HepG2 (cell line): ENCODE data around the gene OMA1. TPM values are rescaled to one million over a fixed set of nuclear protein-coding genes. Genes with fewer than 3 reads are reported as not detected.

ENCODE experiments used
- ELF3 ChIP-seq: IDR thresholded peaks from 2 replicates; pipeline ENCODE4 v1.6.1; 2016; ENCODE audit warnings: missing genetic modification reagents, missing compliant biosample characterization
- ELF4 ChIP-seq: sonication (generic); formaldehyde crosslinking; IDR thresholded peaks from 2 replicates; pipeline ENCODE4 v1.5.0; 2020; ENCODE audit warnings: missing genetic modification reagents, mild to moderate bottlenecking, moderate library complexity, borderline replicate concordance
- FOSL1 ChIP-seq: sonication (generic); formaldehyde crosslinking; IDR thresholded peaks from 2 replicates; pipeline ENCODE4 v1.9.0; 2021; ENCODE audit warnings: missing genetic modification reagents, borderline replicate concordance
- KDM5B ChIP-seq: sonication (generic); formaldehyde crosslinking; IDR thresholded peaks from 2 replicates; pipeline ENCODE4 v1.4.0; 2020; ENCODE audit warnings: missing genetic modification reagents, mild to moderate bottlenecking, borderline replicate concordance
- MTF2 ChIP-seq: sonication (generic); formaldehyde crosslinking; IDR thresholded peaks from 2 replicates; pipeline ENCODE4 v1.5.0; 2020; ENCODE audit warnings: missing genetic modification reagents, borderline replicate concordance
- SIN3B ChIP-seq: fragments of 150-350 bp; IDR thresholded peaks from 2 replicates; pipeline ENCODE4 v1.6.1; 2014; ENCODE audit warnings: low read length
- SMARCC2 ChIP-seq: fragments of 450-650 bp; IDR thresholded peaks from 2 replicates; pipeline ENCODE4 v1.6.1; 2017; ENCODE audit warnings: antibody characterized with exemption, mild to moderate bottlenecking
- TAF1 ChIP-seq: sonication (generic); formaldehyde crosslinking; IDR thresholded peaks from 2 replicates; pipeline ENCODE4 v1.4.0; 2020; ENCODE audit warnings: missing genetic modification reagents
- ZNF136 ChIP-seq: sonication (generic); formaldehyde crosslinking; IDR thresholded peaks from 2 replicates; pipeline ENCODE4 v1.8.1; 2022; ENCODE audit warnings: low read depth, mild to moderate bottlenecking, moderate library complexity, missing genetic modification reagents
- ZNF367 ChIP-seq: sonication (generic); formaldehyde crosslinking; IDR thresholded peaks from 2 replicates; pipeline ENCODE4 v1.4.0; 2020; ENCODE audit warnings: missing genetic modification reagents, borderline replicate concordance
- ZNF430 ChIP-seq: sonication (generic); formaldehyde crosslinking; IDR thresholded peaks from 2 replicates; pipeline ENCODE4 v1.9.0; 2021; ENCODE audit warnings: mild to moderate bottlenecking, missing genetic modification reagents
- ZNF788 ChIP-seq: sonication (generic); formaldehyde crosslinking; IDR thresholded peaks from 2 replicates; pipeline ENCODE4 v1.5.0; 2020; ENCODE audit warnings: mild to moderate bottlenecking, missing genetic modification reagents, borderline replicate concordance
- polyA plus RNA-seq, 8 experiments: library from polyadenylated mRNA; depleted of rRNA in 3 of 8; stranded (reverse) in 7 of 8; unstranded in 1 of 8; fragments of >200 nt; fragmentation: Illumina TruSeq in 4 of 8; extraction: Trizol in 4 of 8; gene quantifications; 2 replicates each; pipeline versions ENCODE4 v1.2.1 to v1.2.3, GENCODE V29; 2011 to 2016; ENCODE audit warnings: low read depth in 4 of 8, missing spikeins in 1 of 8, mixed read lengths in 1 of 8; ENCODE audit not compliant: insufficient read depth in 1 of 8
- total RNA-seq, 5 experiments: library from RNA; depleted of rRNA; stranded (reverse); fragments of >200 nt; fragmentation: Illumina TruSeq; extraction: Trizol; gene quantifications; 2 replicates each; pipeline ENCODE4 v1.2.3, GENCODE V29; 2016; ENCODE audit warnings: low read depth in 1 of 5
- TF ChIP-seq, protein P1 (sequence below): sonication (generic); formaldehyde crosslinking; IDR thresholded peaks from 2 replicates; pipeline ENCODE4 v1.4.0; 2020; ENCODE audit warnings: missing genetic modification reagents, mild to moderate bottlenecking, borderline replicate concordance
- TF ChIP-seq, protein P2 (sequence below): IDR thresholded peaks from 2 replicates; pipeline ENCODE4 v1.6.1; 2016; ENCODE audit warnings: missing genetic modification reagents, missing compliant biosample characterization
- TF ChIP-seq, protein P3 (sequence below): sonication (generic); formaldehyde crosslinking; IDR thresholded peaks from 2 replicates; pipeline ENCODE4 v1.5.0; 2020; ENCODE audit warnings: missing genetic modification reagents
- TF ChIP-seq, protein P4 (sequence below): sonication (generic); formaldehyde crosslinking; IDR thresholded peaks from 2 replicates; pipeline ENCODE4 v1.5.1; 2020; ENCODE audit warnings: missing genetic modification reagents, mild to moderate bottlenecking, borderline replicate concordance
- TF ChIP-seq, protein P5 (sequence below): sonication (generic); formaldehyde crosslinking; IDR thresholded peaks from 2 replicates; pipeline ENCODE4 v1.5.1; 2020; ENCODE audit warnings: mild to moderate bottlenecking, moderate library complexity, missing genetic modification reagents
- TF ChIP-seq, protein P6 (sequence below): IDR thresholded peaks from 2 replicates; pipeline ENCODE4 v1.6.1; 2018; ENCODE audit warnings: missing genetic modification reagents
- TF ChIP-seq, protein P7 (sequence below): sonication (generic); formaldehyde crosslinking; IDR thresholded peaks from 2 replicates; pipeline ENCODE4 v1.5.0; 2020; ENCODE audit warnings: missing genetic modification reagents

OMA1 gene
- total and polyA plus RNA-seq, 2 of the 13 experiments (the other 11 are each of a cell fraction or from before 2014, with no cell fraction given) = 7.0 to 26.9 TPM

DNA sequence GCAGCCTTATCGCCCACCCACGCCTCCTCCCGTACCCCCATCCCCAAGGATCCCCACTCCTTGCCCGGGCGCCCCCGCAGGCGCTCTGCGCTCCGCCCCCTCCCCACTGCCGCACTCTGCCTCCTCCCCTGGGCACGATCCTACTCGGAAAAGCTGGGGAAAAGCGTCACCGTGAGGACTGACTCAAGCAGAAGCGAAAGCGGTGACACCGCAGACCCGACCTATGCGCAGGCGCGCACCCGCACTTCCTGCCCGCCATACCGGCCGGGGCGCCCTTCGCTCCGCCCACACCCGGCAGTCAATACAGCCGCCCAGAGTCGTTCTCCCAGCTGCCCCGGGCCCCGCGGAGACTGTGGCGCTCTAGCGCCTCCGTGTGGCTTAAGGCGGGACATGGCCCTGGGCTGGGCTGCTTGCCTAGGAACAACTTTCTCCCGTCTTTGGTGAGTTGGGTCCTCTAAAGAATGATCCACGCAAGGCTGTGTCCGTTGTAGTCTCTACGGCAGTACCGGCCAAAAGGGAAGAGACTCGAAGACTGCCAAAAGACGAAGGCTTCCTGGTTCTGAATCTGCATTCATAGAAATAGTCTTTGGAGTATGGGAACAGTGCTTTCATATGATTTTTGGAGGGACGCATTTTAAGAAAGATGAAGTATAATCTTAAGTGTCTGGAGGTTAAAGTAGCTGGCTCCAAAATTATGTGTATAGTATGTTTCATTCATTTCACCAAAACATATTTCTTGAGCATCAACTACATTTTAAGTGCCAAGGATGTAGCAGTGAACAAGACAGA is at the start of gene OMA1 (continued):
- TF ChIP-seq ZNF788 (peak; percentile 52; the same call in 1 of the 2 replicates), SIN3B (no peak; the same call in 1 of the 2 replicates), SMARCC2 (no peak), ZNF136 (CRISPR knock-in tag) (no peak), TAF1 (peak; percentile 65; the same call in 1 of the 2 replicates), FOSL1 (CRISPR knock-in tag) (0 out of 2 replicates have a peak, but pooled peaks have one; percentile 15), ELF4 (no peak), MTF2 (CRISPR knock-in tag) (peak; percentile 50; the same call in 1 of the 2 replicates), ELF3 (peak; percentile 76), KDM5B (CRISPR knock-in tag) (no peak; the same call in 1 of the 2 replicates), ZNF430 (CRISPR knock-in tag) (peak; percentile 40; the same call in 1 of the 2 replicates), ZNF367 (0 out of 2 replicates have a peak, but pooled peaks have one; percentile 60)
- TF ChIP-seq, protein P1, sequence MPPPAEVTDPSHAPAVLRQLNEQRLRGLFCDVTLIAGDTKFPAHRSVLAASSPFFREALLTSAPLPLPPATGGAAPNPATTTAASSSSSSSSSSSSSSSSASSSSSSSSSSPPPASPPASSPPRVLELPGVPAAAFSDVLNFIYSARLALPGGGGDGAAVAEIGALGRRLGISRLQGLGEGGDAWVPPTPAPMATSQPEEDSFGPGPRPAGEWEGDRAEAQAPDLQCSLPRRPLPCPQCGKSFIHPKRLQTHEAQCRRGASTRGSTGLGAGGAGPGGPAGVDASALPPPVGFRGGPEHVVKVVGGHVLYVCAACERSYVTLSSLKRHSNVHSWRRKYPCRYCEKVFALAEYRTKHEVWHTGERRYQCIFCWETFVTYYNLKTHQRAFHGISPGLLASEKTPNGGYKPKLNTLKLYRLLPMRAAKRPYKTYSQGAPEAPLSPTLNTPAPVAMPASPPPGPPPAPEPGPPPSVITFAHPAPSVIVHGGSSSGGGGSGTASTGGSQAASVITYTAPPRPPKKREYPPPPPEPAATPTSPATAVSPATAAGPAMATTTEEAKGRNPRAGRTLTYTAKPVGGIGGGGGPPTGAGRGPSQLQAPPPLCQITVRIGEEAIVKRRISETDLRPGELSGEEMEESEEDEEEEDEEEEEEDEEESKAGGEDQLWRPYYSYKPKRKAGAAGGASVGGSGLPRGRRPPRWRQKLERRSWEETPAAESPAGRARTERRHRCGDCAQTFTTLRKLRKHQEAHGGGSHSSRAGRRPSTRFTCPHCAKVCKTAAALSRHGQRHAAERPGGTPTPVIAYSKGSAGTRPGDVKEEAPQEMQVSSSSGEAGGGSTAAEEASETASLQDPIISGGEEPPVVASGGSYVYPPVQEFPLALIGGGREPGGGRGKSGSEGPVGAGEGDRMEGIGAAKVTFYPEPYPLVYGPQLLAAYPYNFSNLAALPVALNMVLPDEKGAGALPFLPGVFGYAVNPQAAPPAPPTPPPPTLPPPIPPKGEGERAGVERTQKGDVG (CRISPR knock-in tag) = 0 out of 2 replicates have a peak, but pooled peaks have one; percentile 68
- TF ChIP-seq, protein P2, sequence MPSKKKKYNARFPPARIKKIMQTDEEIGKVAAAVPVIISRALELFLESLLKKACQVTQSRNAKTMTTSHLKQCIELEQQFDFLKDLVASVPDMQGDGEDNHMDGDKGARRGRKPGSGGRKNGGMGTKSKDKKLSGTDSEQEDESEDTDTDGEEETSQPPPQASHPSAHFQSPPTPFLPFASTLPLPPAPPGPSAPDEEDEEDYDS (CRISPR knock-in tag) = peak; percentile 63
- TF ChIP-seq, protein P3, sequence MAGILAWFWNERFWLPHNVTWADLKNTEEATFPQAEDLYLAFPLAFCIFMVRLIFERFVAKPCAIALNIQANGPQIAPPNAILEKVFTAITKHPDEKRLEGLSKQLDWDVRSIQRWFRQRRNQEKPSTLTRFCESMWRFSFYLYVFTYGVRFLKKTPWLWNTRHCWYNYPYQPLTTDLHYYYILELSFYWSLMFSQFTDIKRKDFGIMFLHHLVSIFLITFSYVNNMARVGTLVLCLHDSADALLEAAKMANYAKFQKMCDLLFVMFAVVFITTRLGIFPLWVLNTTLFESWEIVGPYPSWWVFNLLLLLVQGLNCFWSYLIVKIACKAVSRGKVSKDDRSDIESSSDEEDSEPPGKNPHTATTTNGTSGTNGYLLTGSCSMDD = no peak
- TF ChIP-seq, protein P4, sequence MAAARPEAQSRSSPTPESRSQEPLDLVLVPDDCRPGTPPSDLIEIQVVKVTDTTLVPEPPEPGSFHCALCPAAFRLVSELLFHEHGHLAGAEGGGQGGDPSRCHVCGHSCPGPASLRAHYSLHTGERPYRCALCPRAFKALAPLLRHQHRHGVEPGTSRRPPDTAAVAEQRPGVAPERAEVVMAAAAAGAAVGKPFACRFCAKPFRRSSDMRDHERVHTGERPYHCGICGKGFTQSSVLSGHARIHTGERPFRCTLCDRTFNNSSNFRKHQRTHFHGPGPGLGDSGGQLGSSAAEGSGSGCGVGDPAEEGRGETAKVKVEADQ (CRISPR knock-in tag) = no peak
- TF ChIP-seq, protein P5, sequence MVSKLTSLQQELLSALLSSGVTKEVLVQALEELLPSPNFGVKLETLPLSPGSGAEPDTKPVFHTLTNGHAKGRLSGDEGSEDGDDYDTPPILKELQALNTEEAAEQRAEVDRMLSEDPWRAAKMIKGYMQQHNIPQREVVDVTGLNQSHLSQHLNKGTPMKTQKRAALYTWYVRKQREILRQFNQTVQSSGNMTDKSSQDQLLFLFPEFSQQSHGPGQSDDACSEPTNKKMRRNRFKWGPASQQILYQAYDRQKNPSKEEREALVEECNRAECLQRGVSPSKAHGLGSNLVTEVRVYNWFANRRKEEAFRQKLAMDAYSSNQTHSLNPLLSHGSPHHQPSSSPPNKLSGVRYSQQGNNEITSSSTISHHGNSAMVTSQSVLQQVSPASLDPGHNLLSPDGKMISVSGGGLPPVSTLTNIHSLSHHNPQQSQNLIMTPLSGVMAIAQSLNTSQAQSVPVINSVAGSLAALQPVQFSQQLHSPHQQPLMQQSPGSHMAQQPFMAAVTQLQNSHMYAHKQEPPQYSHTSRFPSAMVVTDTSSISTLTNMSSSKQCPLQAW (CRISPR knock-in tag) = peak; percentile 74; the same call in 1 of the 2 replicates
- TF ChIP-seq, protein P6, sequence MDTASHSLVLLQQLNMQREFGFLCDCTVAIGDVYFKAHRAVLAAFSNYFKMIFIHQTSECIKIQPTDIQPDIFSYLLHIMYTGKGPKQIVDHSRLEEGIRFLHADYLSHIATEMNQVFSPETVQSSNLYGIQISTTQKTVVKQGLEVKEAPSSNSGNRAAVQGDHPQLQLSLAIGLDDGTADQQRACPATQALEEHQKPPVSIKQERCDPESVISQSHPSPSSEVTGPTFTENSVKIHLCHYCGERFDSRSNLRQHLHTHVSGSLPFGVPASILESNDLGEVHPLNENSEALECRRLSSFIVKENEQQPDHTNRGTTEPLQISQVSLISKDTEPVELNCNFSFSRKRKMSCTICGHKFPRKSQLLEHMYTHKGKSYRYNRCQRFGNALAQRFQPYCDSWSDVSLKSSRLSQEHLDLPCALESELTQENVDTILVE (CRISPR knock-in tag) = no peak; the same call in 1 of the 2 replicates
- TF ChIP-seq, protein P7, sequence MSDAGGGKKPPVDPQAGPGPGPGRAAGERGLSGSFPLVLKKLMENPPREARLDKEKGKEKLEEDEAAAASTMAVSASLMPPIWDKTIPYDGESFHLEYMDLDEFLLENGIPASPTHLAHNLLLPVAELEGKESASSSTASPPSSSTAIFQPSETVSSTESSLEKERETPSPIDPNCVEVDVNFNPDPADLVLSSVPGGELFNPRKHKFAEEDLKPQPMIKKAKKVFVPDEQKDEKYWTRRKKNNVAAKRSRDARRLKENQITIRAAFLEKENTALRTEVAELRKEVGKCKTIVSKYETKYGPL (CRISPR knock-in tag) = no peak
